Inflammatory macrophage treated with lipopolysaccharide for 4 hours (primary cell): Measurements from ENCODE around the gene GMDS.

Experiments
- DNase-seq: peaks from one replicate; pipeline ENCODE4 v3.0.0-alpha.2; 2020

Gene GMDS

DNA sequence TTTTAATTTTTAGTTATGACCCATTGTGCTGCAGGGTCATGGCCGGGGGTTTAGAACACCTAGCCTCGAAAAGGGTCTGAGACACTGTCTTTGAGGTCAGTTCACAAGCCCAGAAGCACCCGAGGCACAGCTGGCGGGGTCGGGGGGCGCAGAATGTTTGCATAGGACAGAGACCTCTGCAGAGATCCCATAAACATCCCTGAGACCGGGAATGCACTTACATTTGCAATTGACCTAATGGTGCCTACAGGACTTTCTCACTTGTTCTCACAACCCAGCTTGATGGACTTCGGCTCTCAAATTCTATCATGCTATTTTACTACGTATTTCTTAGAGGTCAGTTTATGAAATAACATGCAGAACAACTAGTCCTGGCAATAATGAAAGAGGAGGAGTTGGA is 669.2 kb downstream of the GMDS start:
- DNase-seq = no peak

GRCh38 chr6:1575210-1576041 is 670.0 kb downstream of the GMDS start:
- no peak for DNase-seq

DNA sequence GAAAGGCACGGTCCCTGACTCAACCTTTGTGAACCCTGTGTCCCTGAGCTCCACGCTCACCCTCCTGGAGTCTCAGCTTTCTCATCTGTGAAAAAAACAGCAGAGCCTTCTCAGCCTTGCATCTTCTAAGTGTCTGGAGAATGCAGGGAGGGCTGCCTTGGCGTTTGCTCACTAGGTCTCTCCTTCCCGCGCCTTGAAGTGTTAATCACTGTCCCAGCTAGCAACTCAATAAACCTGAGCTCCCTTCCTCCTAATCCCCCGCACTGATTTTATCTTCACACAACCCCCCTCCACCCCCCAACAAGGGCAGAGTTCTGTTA is 670.6 kb downstream of the GMDS start:
- DNase-seq = no peak

DNA sequence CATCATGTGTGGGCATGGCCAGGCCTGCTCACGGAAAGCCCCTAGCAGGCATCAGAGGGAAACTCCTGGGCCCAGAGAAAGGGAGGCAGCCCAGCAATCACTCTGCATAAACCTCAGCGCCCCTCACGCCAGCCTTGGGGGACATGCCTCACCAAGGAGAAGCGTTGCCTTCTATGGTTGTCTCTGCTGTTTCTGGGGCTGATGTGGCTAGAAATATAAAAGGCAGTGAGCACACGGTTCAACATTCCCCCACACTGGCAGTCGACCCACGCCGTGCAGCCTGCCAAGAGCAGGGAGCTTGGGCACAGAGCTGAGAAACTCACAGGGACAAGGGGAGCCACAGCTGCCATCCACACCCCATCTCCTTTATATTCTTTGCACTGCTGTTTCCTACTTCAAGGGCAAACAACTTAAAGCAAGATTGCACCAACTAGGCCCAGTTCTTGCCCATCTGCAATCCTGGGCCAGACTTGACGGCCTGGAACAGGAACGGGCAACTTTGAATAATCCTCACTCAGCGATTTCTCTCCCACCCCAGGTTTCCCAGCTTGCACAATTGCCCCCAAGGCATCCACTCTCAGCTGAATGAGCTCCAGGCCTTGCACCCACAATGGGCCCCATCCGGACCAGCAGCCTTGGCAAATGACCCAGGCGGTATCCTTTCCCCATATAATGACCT is 671.2 kb downstream of the GMDS start:
- DNase-seq = no peak
